ENCODE data around the gene TMEM140. TPM values are rescaled to one million over a fixed set of nuclear protein-coding genes. Genes with fewer than 3 reads are reported as not detected.

TMEM140 gene
- total and polyA plus RNA-seq, 11 donors: 6.7 to 131 (median 26.5) TPM

- no peak for DNase-seq
- H3K4me1 ChIP-seq: peaks cover 0 to 11% (median 0%) of the 10 kb centered on the region in 12 donors
- H3K36me3 ChIP-seq: peaks cover 0 to 100% (median 91%) of the 10 kb centered on the region in 9 donors
- intact Hi-C loops (cut with DNase I): no loop called here
- no peaks in the 10 kb centered on the region for H3K9me3 ChIP-seq
- no peaks in the 10 kb centered on the region for H3K27me3 ChIP-seq
- no peak overlapping the region for H3K27ac ChIP-seq
- no peak for ATAC-seq
- no peak for TF ChIP-seq POLR2A (IDR thresholded peaks at IDR 0.05)
- TF ChIP-seq, protein P1, sequence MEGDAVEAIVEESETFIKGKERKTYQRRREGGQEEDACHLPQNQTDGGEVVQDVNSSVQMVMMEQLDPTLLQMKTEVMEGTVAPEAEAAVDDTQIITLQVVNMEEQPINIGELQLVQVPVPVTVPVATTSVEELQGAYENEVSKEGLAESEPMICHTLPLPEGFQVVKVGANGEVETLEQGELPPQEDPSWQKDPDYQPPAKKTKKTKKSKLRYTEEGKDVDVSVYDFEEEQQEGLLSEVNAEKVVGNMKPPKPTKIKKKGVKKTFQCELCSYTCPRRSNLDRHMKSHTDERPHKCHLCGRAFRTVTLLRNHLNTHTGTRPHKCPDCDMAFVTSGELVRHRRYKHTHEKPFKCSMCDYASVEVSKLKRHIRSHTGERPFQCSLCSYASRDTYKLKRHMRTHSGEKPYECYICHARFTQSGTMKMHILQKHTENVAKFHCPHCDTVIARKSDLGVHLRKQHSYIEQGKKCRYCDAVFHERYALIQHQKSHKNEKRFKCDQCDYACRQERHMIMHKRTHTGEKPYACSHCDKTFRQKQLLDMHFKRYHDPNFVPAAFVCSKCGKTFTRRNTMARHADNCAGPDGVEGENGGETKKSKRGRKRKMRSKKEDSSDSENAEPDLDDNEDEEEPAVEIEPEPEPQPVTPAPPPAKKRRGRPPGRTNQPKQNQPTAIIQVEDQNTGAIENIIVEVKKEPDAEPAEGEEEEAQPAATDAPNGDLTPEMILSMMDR (IDR thresholded peaks at IDR 0.05): no peak
- 94 to 100% (median 96%) methylated on average over 4 of the region's 4 CpGs for WGBS, 4 donors
- H3K4me3 ChIP-seq: no peak overlapping the region
Observed at GRCh38 chr7:135199439-135199838, 51.6 kb downstream of the TMEM140 start.

DNA sequence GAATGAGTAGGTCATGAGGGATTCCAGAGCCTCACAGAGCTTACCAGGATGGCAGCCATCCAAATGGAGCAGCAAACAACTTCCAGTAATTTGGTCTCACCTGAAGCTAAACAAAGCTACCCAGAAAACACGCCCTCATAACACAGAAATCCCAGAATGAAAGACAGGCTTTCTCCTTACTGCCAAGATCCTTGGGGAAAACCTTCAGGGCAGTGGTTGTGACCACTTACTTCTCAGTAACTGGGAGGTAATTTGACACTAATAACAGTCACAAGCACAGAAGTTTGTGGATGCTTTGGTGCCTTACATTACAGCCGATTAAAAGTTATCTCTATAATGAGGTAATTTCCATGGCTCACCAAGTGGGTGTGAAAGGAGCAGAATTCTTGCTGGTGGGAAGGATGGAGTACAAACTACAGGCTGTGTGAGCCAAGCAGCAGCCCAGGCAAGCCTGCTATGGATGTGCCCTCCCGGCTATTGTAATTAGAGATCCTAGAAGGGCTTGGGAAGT is 53.0 kb downstream of the TMEM140 start:
- WGBS, 4 donors: 48 to 64% (median 56%) methylated on average over 3 of the region's 3 CpGs
- TF ChIP-seq, protein P1 (IDR thresholded peaks at IDR 0.05): no peak
- no peak for TF ChIP-seq POLR2A (IDR thresholded peaks at IDR 0.05)
- intact Hi-C loops (cut with DNase I): no loop called here
- H3K27me3 ChIP-seq: no peaks in the 10 kb centered on the region
- ATAC-seq (peak in 3 of 4 donors; percentile 27 to 59 (median 32)), DNase-seq (no peak)
- H3K9me3 ChIP-seq: no peaks in the 10 kb centered on the region
- H3K4me1 ChIP-seq: peaks cover 0 to 11% (median 0%) of the 10 kb centered on the region in 12 donors
- H3K36me3 ChIP-seq: peaks cover 0 to 100% (median 91%) of the 10 kb centered on the region in 9 donors
- H3K4me3 ChIP-seq: no peak overlapping the region
- H3K27ac ChIP-seq: no peak overlapping the region

GRCh38 chr7:135201350-135201749 is 53.5 kb downstream of the TMEM140 start:
- WGBS, 4 donors: 76 to 85% (median 80%) methylated on average over 2 of the region's 2 CpGs
- no peak for TF ChIP-seq POLR2A (IDR thresholded peaks at IDR 0.05)
- TF ChIP-seq, protein P1 (IDR thresholded peaks at IDR 0.05): no peak
- Histone ChIP-seq H3K27me3 (no peaks in the 10 kb centered on the region), H3K4me1 (peaks cover 0 to 11% (median 0%) of the 10 kb centered on the region in 12 donors), H3K9me3 (no peaks in the 10 kb centered on the region), H3K36me3 (peaks cover 0 to 100% (median 91%) of the 10 kb centered on the region in 9 donors), H3K4me3 (no peak overlapping the region), H3K27ac (no peak overlapping the region)
- DNase-seq: no peak
- intact Hi-C loops (cut with DNase I): no loop called here
- no peak for ATAC-seq

DNA sequence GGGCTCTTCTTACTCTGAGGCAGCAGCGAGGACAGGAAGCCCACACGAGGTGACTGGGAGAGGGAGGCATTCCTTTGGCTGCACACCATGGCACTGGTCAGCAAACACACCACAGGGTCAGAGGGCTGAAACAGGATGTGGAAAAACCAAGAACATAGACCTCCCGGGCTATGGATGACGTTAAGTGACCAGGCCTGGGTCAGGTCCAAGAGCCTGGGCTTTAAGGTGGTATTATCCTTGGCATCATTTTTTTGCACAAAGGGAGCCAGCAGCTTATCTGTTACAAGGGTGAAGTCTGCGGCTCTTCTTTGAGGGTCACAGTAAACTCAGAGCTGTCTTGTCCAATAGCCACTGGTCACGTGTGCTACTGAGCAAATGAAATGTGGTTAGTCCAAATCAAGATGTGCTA is 56.5 kb downstream of the TMEM140 start:
- H3K4me1 ChIP-seq: peaks cover 0 to 19% (median 5%) of the 10 kb centered on the region in 12 donors
- H3K36me3 ChIP-seq: peaks cover 0 to 91% (median 68%) of the 10 kb centered on the region in 9 donors
- H3K27me3 ChIP-seq: no peaks in the 10 kb centered on the region
- ATAC-seq (peak in 2 of 4 donors; percentile 29 to 41), DNase-seq (no peak)
- WGBS, 4 donors: 75 to 85% (median 82%) methylated on average over 6 of the region's 6 CpGs
- H3K4me3 ChIP-seq: no peak overlapping the region
- no peaks in the 10 kb centered on the region for H3K9me3 ChIP-seq
- intact Hi-C loops (cut with DNase I): no loop called here
- no peak overlapping the region for H3K27ac ChIP-seq
- TF ChIP-seq, protein P1 (IDR thresholded peaks at IDR 0.05): no peak
- TF ChIP-seq POLR2A (IDR thresholded peaks at IDR 0.05): no peak
